K562 (cell line): ENCODE measurements around the gene MT1HL1. TPM values are rescaled to one million over a fixed set of nuclear protein-coding genes. Genes with fewer than 3 reads are reported as not detected.

ENCODE experiments used
- ATAC-seq: fragments of 200-7000 bp; cut with Tn5 transposase; 3 replicates; pipeline ENCODE4 v1.9.1; 2020; ENCODE audit warnings: moderate library complexity
- BruUV-seq: library from RNA; stranded (reverse); fragments of 400-500 nt; replicated peaks from 2 replicates; lab custom pipeline; 2021; lab: Mats Ljungman, UMichigan
- CTCF ChIA-PET: fragments of 300-600 bp; formaldehyde crosslinking; extraction: SDS; loops from one replicate; lab custom pipeline; 2021; ENCODE audit warnings: low intra/inter-chr PET ratio; lab: Yijun Ruan, JAX
- POLR2A ChIA-PET: fragments of 300-600, 350-650 bp; sonication (Branson Sonifier 250); formaldehyde crosslinking; extraction: SDS; loops from one replicate; lab custom pipeline; 2021; ENCODE audit warnings: antibody characterized with exemption, inconsistent platforms; lab: Yijun Ruan, JAX
- DNase-seq, 4 experiments: peaks; one replicate each; pipeline versions ENCODE4 v3.0.0 to v3.0.0-alpha.2; 2011 to 2018; ENCODE audit warnings: low spot score in 3 of 4, mixed read lengths in 3 of 4; ENCODE audit errors: extremely low read depth in 1 of 4
- FAIRE-seq: peaks from 2 replicates; lab custom pipeline; 2011; peaks lifted over from hg19 to GRCh38; lab: Jason Lieb, UNC
- H2AFZ ChIP-seq: 2 replicates; pipeline ENCODE4 v1.6.0; 2011; ENCODE audit warnings: low read depth, low read length, control low read depth, inconsistent platforms
- H3K27ac ChIP-seq: fragments of 200-600 bp; 3 replicates; pipeline ENCODE4 v1.8.0; 2011; ENCODE audit warnings: low read depth, mild to moderate bottlenecking, control low read depth, inconsistent platforms, low read length, moderate library complexity, mixed read lengths; ENCODE audit errors: extremely low read depth
- H3K27me3 ChIP-seq, 2 experiments: fragments of 300-600 bp in 1 of 2; 2 replicates in 1 of 2; 3 replicates in 1 of 2; pipeline versions ENCODE4 v1.6.0 to v1.8.0; 2011; ENCODE audit warnings: inconsistent platforms in 2 of 2, low read length in 2 of 2, mild to moderate bottlenecking in 1 of 2, mixed read lengths in 1 of 2, moderate library complexity in 1 of 2; ENCODE audit not compliant: control insufficient read depth in 2 of 2, insufficient read depth in 2 of 2
- H3K36me3 ChIP-seq: fragments of 300-600 bp; 3 replicates; pipeline ENCODE4 v1.8.0; 2011; ENCODE audit warnings: mild to moderate bottlenecking, low read length, inconsistent platforms; ENCODE audit not compliant: control insufficient read depth, insufficient read depth
- H3K4me1 ChIP-seq, 2 experiments: fragments of 200-600 bp in 1 of 2; replicated peaks in 1 of 2; 2 replicates in 1 of 2; 3 replicates in 1 of 2; pipeline versions ENCODE4 v1.5.1 to v1.8.0; 2011; ENCODE audit warnings: inconsistent platforms in 2 of 2, low read length in 2 of 2, mild to moderate bottlenecking in 1 of 2, mixed read lengths in 1 of 2, moderate library complexity in 1 of 2; ENCODE audit not compliant: control insufficient read depth in 2 of 2, insufficient read depth in 2 of 2
- H3K4me2 ChIP-seq: 2 replicates; pipeline ENCODE4 v1.6.1; 2011; ENCODE audit warnings: low read length, control low read depth, inconsistent platforms, mixed read lengths; ENCODE audit not compliant: insufficient read depth
- H3K4me3 ChIP-seq: fragments of 200-600 bp; sonication (generic), shearing (Covaris generic); 2 replicates; pipeline ENCODE4 v1.5.1; 2016; ENCODE audit warnings: control low read depth, inconsistent platforms
- H3K79me2 ChIP-seq: fragments of 200-600 bp; 3 replicates; pipeline ENCODE4 v1.8.0; 2011; ENCODE audit warnings: low read length, inconsistent platforms; ENCODE audit not compliant: control insufficient read depth, insufficient read depth
- H3K9ac ChIP-seq, 2 experiments: 2 replicates each; pipeline versions ENCODE4 v1.6.0 to v1.6.1; 2011; ENCODE audit warnings: low read depth in 2 of 2, low read length in 2 of 2, control low read depth in 1 of 2, inconsistent platforms in 1 of 2, mild to moderate bottlenecking in 1 of 2, mixed read lengths in 1 of 2; ENCODE audit not compliant: insufficient read depth in 1 of 2
- H3K9me1 ChIP-seq: one replicate; pipeline ENCODE4 v1.6.0; 2011; ENCODE audit warnings: inconsistent platforms, mild to moderate bottlenecking, low read length, moderate library complexity; ENCODE audit not compliant: control insufficient read depth, insufficient read depth
- H3K9me3 ChIP-seq: replicated peaks from 2 replicates; pipeline ENCODE4 v1.5.1; 2011; ENCODE audit warnings: low read depth, low read length, inconsistent platforms; ENCODE audit not compliant: control insufficient read depth, insufficient read depth
- H4K20me1 ChIP-seq: replicated peaks from 2 replicates; pipeline ENCODE4 v1.6.1; 2011; ENCODE audit warnings: low read length, inconsistent platforms, mixed read lengths; ENCODE audit not compliant: control insufficient read depth, insufficient read depth
- BCL6 ChIP-seq: fragments of 250-450 bp; sonication (Bioruptor Pico); IDR thresholded peaks from 2 replicates; pipeline ENCODE4 v1.4.0; 2020
- CBX5 ChIP-seq: IDR thresholded peaks from 2 replicates; pipeline ENCODE4 v1.6.1; 2014; ENCODE audit warnings: low read depth, borderline replicate concordance
- E2F1 ChIP-seq: sonication (generic); formaldehyde crosslinking; IDR thresholded peaks from 2 replicates; pipeline ENCODE4 v1.8.1; 2023; ENCODE audit warnings: mild to moderate bottlenecking, missing genetic modification reagents, moderate library complexity
- FOS ChIP-seq: IDR thresholded peaks from 3 replicates; pipeline ENCODE4 v1.6.1; 2011; ENCODE audit not compliant: insufficient read length; ENCODE audit errors: extremely low read depth
- FOSL1 ChIP-seq: fragments of 200-800 bp; sonication (Bioruptor generic); conservative IDR thresholded peaks from 2 replicates; pipeline ENCODE4 v1.6.1; 2016; ENCODE audit warnings: missing genetic modification characterization, missing compliant biosample characterization
- FOXA1 ChIP-seq: fragments of 450-650 bp; IDR thresholded peaks from 2 replicates; pipeline ENCODE4 v1.6.1; 2016; ENCODE audit warnings: mild to moderate bottlenecking, borderline replicate concordance
- HDAC3 ChIP-seq: fragments of 450-650 bp; IDR thresholded peaks from 2 replicates; pipeline ENCODE4 v1.6.1; 2018; ENCODE audit warnings: borderline replicate concordance, mild to moderate bottlenecking, moderate library complexity; ENCODE audit not compliant: partially characterized antibody
- MTA2 ChIP-seq: fragments of 450-650 bp; IDR thresholded peaks from 2 replicates; pipeline ENCODE4 v1.6.1; 2016; ENCODE audit warnings: low read depth
- PTTG1 ChIP-seq: fragments of 450-650 bp; IDR thresholded peaks from 2 replicates; pipeline ENCODE4 v1.6.1; 2016; ENCODE audit warnings: low read depth, mild to moderate bottlenecking, missing genetic modification characterization, missing compliant biosample characterization
- RNF2 ChIP-seq: sonication (generic); IDR thresholded peaks from 2 replicates; pipeline ENCODE4 v1.6.1; 2016
- SAFB ChIP-seq: fragments of 200-400 bp; formaldehyde crosslinking; IDR thresholded peaks from 2 replicates; pipeline ENCODE4 v1.6.1; 2017; ENCODE audit warnings: low read depth, low read length, borderline replicate concordance
- TAF7 ChIP-seq: fragments of 450-650 bp; IDR thresholded peaks from 2 replicates; pipeline ENCODE4 v1.6.1; 2016; ENCODE audit warnings: missing genetic modification characterization, missing compliant biosample characterization
- THAP7 ChIP-seq: fragments of 250-450 bp; sonication (Bioruptor Pico); IDR thresholded peaks from 2 replicates; pipeline ENCODE4 v1.5.0; 2021
- U2AF1 ChIP-seq: fragments of 200-400 bp; formaldehyde crosslinking; optimal IDR thresholded peaks from 2 replicates; pipeline ENCODE3; 2017; ENCODE audit warnings: mild to moderate bottlenecking, low read depth, low read length, moderate library complexity
- U2AF2 ChIP-seq: fragments of 200-400 bp; formaldehyde crosslinking; optimal IDR thresholded peaks from 2 replicates; pipeline ENCODE3; 2017; ENCODE audit warnings: low read depth, mild to moderate bottlenecking, low read length
- WHSC1 ChIP-seq: IDR thresholded peaks from one replicate; pipeline ENCODE4 v1.6.1; 2012; ENCODE audit warnings: low read length, control low read depth, inconsistent platforms
- ZBTB1 ChIP-seq: sonication (generic); formaldehyde crosslinking; IDR thresholded peaks from 2 replicates; pipeline ENCODE4 v1.8.1; 2023; ENCODE audit warnings: missing genetic modification reagents, low read depth, mild to moderate bottlenecking, borderline replicate concordance
- ZNF146 ChIP-seq: IDR thresholded peaks from one replicate; pipeline ENCODE4 v1.6.1; 2018; ENCODE audit warnings: missing compliant biosample characterization; ENCODE audit not compliant: unreplicated experiment
- ZNF224 ChIP-seq: sonication (generic); formaldehyde crosslinking; IDR thresholded peaks from 2 replicates; pipeline ENCODE4 v1.8.0; 2022; ENCODE audit warnings: mild to moderate bottlenecking, missing genetic modification reagents
- ZNF551 ChIP-seq: fragments of 250-450 bp; sonication (Bioruptor Pico); IDR thresholded peaks from 2 replicates; pipeline ENCODE4 v1.5.0; 2021; ENCODE audit warnings: mild to moderate bottlenecking, moderate library complexity
- WGBS: fragments of 100-300 bp; shearing (Covaris generic); methylation state at CpG from one replicate; pipeline ENCODE4 v1.1.6; 2016; ENCODE audit warnings: low coverage, mixed read lengths; ENCODE audit not compliant: insufficient coverage; ENCODE audit errors: missing lambda C conversion rate; 5-methylcytosine and 5-hydroxymethylcytosine counted together
- in situ Hi-C: fragments of 300-500 bp; cut with MboI; formaldehyde crosslinking; loops from 4 replicates; pipeline ENCODE4 v1.15.0; 2018; ENCODE audit warnings: inconsistent platforms, mixed read lengths
- intact Hi-C: fragments of 100-400 bp; cut with micrococcal nuclease; formaldehyde crosslinking; loops from 2 replicates; pipeline ENCODE4 v1.14.2; 2022
- polyA plus RNA-seq, 8 experiments: library from polyadenylated mRNA; depleted of rRNA in 4 of 8; stranded (reverse) in 5 of 8; unstranded in 3 of 8; fragments of >200 nt; fragmentation: Nextera tagmentation in 2 of 8; fragmentation: Illumina TruSeq in 1 of 8; extraction: Ambion mirVana in 2 of 8; extraction: Trizol in 1 of 8; gene quantifications; 2 replicates each; pipeline versions ENCODE4 v1.2.1 to v1.2.3, GENCODE V29; 2011 to 2014; ENCODE audit warnings: inconsistent platforms in 1 of 8, missing spikeins in 1 of 8
- total RNA-seq, 7 experiments: library from RNA; depleted of rRNA in 6 of 7; stranded (reverse); fragments of >200 nt in 6 of 7; fragmentation: Illumina TruSeq in 2 of 7; extraction: Trizol in 2 of 7; gene quantifications; 2 replicates each; pipeline versions ENCODE4 v1.2.1 to v1.2.3, GENCODE V29; 2011 to 2021; ENCODE audit warnings: low replicate concordance in 1 of 7

Gene MT1HL1
- total and polyA plus RNA-seq, 9 of the 15 experiments (the other 6 are each of a cell fraction or from before 2014, with no cell fraction given): not detected

GRCh38 chr1:236978740-236979139 is 25.5 kb downstream of the MT1HL1 start:
- no TSS peak for BruUV-seq
- CTCF ChIA-PET: no interaction called here
- no peak for FAIRE-seq

GRCh38 chr1:236975461-236975860 is 28.8 kb downstream of the MT1HL1 start:
- FAIRE-seq (no peak), ATAC-seq (no peak), DNase-seq (no peak)
- no peak overlapping the region for H3K9ac ChIP-seq
- in situ Hi-C loops (no loop called here), intact Hi-C loops (no loop called here)
- H3K4me3 ChIP-seq: no peak overlapping the region
- CTCF ChIA-PET: no interaction called here
- H3K27ac ChIP-seq: no peak overlapping the region
- H3K36me3 ChIP-seq: no peaks in the 10 kb centered on the region
- H3K9me1 ChIP-seq: no peaks in the 10 kb centered on the region
- no peaks in the 10 kb centered on the region for H3K4me1 ChIP-seq
- no peaks in the 10 kb centered on the region for H3K79me2 ChIP-seq
- peaks cover 21 to 37% of the 10 kb centered on the region in 2 experiments for H3K27me3 ChIP-seq
- H3K4me2 ChIP-seq: no peak overlapping the region
- H3K9me3 ChIP-seq: no peaks in the 10 kb centered on the region
- POLR2A ChIA-PET: interaction anchor here (0.8 kb wide), 1 partner anchor 337 kb away, joined by 4 read pairs; no protein-coding TSS in a partner anchor
- WGBS: 3% methylated on average over 6 of the region's 6 CpGs
- H4K20me1 ChIP-seq: no peaks in the 10 kb centered on the region
- no TSS peak for BruUV-seq
- H2AFZ ChIP-seq: no peak overlapping the region
- no peak for TF ChIP-seq U2AF1
- TF ChIP-seq FOS: no peak
- TF ChIP-seq BCL6 (CRISPR knock-in tag): no peak
- TF ChIP-seq RNF2: no peak
- no peak for TF ChIP-seq ZNF224
- TF ChIP-seq ZNF551: no peak
- no peak for TF ChIP-seq CBX5
- TF ChIP-seq SAFB: no peak
- no peak for TF ChIP-seq E2F1 (CRISPR knock-in tag)
- TF ChIP-seq PTTG1 (tag): no peak
- no peak for TF ChIP-seq FOXA1
- no peak for TF ChIP-seq TAF7

More at GRCh38 chr1:236978740-236979139, 25.5 kb downstream of the MT1HL1 start:
- Histone ChIP-seq H3K27ac (no peak overlapping the region), H4K20me1 (no peaks in the 10 kb centered on the region), H2AFZ (no peak overlapping the region), H3K9me3 (no peaks in the 10 kb centered on the region), H3K36me3 (no peaks in the 10 kb centered on the region), H3K9me1 (no peaks in the 10 kb centered on the region), H3K79me2 (no peaks in the 10 kb centered on the region), H3K4me3 (no peak overlapping the region), H3K4me2 (no peak overlapping the region), H3K4me1 (no peaks in the 10 kb centered on the region), H3K9ac (no peak overlapping the region), H3K27me3 (peaks cover 24 to 40% of the 10 kb centered on the region in 2 experiments)
- POLR2A ChIA-PET: interaction anchor here (0.9 kb wide), 1 partner anchor 13 kb away, joined by 3 read pairs; no protein-coding TSS in a partner anchor
- ATAC-seq: no peak
- in situ Hi-C loops: no loop called here
- TF ChIP-seq HDAC3: no peak
- TF ChIP-seq ZBTB1 (CRISPR knock-in tag): no peak
- TF ChIP-seq ZNF146 (CRISPR knock-in tag): no peak
- no peak for TF ChIP-seq U2AF2
- TF ChIP-seq WHSC1: no peak
- TF ChIP-seq MTA2: no peak
- TF ChIP-seq FOSL1: no peak
- no peak for TF ChIP-seq THAP7 (CRISPR knock-in tag)
- intact Hi-C loops: no loop called here
- 3% methylated on average over 14 of the region's 14 CpGs for WGBS
- no peak for DNase-seq
